ENCODE data around the gene COX19. TPM values are rescaled to one million over a fixed set of nuclear protein-coding genes. Genes with fewer than 3 reads are reported as not detected.

The COX19 gene
- total and polyA plus RNA-seq, 2 of the 13 experiments (the other 11 are each of a cell fraction or from before 2014, with no cell fraction given): 11.5 to 21.7 TPM

DNA sequence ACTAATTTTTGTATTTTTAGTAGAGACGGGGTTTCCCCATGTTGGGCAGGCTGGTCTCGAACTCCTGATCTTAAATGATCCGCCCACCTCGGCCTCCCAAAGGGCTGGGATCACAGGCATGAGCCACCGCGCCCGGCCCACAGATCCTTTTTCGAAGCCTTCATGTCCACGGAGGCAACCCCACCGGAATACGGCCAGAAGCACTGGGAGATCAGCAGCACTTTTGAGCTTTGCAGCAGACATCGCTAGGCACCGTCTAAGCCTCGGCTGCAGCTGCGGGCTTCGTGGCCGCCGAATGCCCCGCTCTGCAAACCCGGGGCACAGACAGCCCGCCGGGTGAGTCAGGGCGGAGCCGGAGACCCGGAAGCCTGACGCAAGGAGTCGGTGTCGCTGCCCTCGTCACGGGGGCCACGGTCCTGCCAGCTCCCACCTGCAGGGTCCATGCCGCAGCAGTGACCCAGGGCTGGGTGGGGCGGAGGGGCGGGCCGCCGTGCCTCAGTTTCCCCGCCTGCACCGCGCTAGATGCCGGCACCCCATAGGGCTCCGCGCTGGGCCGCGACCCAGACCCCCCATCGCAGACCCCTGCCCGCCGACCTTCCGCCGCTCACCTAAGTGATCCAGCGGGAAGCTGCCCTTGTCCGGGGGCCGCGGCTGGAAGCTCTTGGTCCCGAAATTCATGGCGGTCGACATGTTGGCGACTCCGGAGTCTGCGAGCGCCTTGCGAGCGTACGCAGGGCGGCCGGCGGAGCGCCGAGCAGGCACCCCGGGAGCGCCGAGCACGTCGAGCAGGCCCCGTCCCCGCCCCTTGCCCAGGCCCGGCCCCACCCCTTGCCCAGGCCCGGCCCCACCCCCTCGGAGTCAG lies at the start of gene COX19 (continued):
- peak; percentile 18; the same call in 1 of the 2 replicates for TF ChIP-seq FOXP4 (CRISPR knock-in tag; IDR thresholded peaks at IDR 0.05)
- peak; percentile 44; the same call in 1 of the 2 replicates for TF ChIP-seq CCDC6 (CRISPR knock-in tag; IDR thresholded peaks at IDR 0.05)
- TF ChIP-seq DR1 (CRISPR knock-in tag; IDR thresholded peaks at IDR 0.05): 0 out of 2 replicates have a peak, but pooled peaks have one; percentile 33
- TF ChIP-seq NONO (IDR thresholded peaks at IDR 0.05): no peak
- peak; percentile 88 for TF ChIP-seq NONO (CRISPR knock-in tag; conservative IDR thresholded peaks at IDR 0.05)
- TF ChIP-seq PHF5A (CRISPR knock-in tag; IDR thresholded peaks at IDR 0.05; ENCODE audit: low read depth, unreplicated experiment): peak; percentile 51
- TF ChIP-seq ZNF484 (CRISPR knock-in tag; IDR thresholded peaks at IDR 0.05; ENCODE audit: borderline replicate concordance, low read depth): no peak
- peak; percentile 49; the same call in 1 of the 2 replicates for TF ChIP-seq FOXC1 (CRISPR knock-in tag; IDR thresholded peaks at IDR 0.05; ENCODE audit: borderline replicate concordance)
- TF ChIP-seq HIVEP1 (CRISPR knock-in tag; IDR thresholded peaks at IDR 0.05): peak; percentile 64; the same call in 1 of the 2 replicates
- peak; percentile 39 for TF ChIP-seq NCOA2 (CRISPR knock-in tag; IDR thresholded peaks at IDR 0.05)
- peak; percentile 49 for TF ChIP-seq SALL1 (CRISPR knock-in tag; IDR thresholded peaks at IDR 0.05)
- peak; percentile 83 for TF ChIP-seq ASH2L (IDR thresholded peaks at IDR 0.05; ENCODE audit: insufficient read length, low read depth, low read length)
- TF ChIP-seq, protein P1, sequence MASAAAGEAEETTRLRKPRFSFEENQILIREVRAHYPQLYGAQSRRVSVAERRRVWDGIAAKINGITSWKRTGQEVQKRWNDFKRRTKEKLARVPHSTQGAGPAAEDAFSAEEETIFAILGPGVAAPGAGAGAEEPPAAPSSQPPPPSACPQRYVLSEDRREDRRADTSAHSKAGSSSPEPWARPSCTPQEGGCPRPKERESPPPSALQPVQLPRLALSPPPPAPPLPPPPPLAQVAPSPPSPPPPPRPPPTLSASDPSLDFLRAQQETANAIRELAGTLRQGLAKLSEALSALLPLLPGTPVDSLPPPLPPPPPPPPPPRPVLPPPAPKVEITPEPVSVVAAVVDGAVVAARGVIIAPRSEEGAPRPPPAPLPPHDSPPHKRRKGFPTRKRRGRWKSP (CRISPR knock-in tag; IDR thresholded peaks at IDR 0.05): no peak
- peak; percentile 1; the same call in 1 of the 2 replicates for TF ChIP-seq FOXO1 (CRISPR knock-in tag; IDR thresholded peaks at IDR 0.05)
- peak; percentile 84; the same call in 1 of the 2 replicates for TF ChIP-seq KMT2B (CRISPR knock-in tag; IDR thresholded peaks at IDR 0.05)
- TF ChIP-seq GTF3A (CRISPR knock-in tag; conservative IDR thresholded peaks at IDR 0.05): peak; percentile 93
- peak; percentile 41; the same call in 1 of the 2 replicates for TF ChIP-seq KDM4B (CRISPR knock-in tag; IDR thresholded peaks at IDR 0.05)
- no peak for TF ChIP-seq ZBTB1 (CRISPR knock-in tag; IDR thresholded peaks at IDR 0.05; ENCODE audit: borderline replicate concordance)
- TF ChIP-seq, protein P2, sequence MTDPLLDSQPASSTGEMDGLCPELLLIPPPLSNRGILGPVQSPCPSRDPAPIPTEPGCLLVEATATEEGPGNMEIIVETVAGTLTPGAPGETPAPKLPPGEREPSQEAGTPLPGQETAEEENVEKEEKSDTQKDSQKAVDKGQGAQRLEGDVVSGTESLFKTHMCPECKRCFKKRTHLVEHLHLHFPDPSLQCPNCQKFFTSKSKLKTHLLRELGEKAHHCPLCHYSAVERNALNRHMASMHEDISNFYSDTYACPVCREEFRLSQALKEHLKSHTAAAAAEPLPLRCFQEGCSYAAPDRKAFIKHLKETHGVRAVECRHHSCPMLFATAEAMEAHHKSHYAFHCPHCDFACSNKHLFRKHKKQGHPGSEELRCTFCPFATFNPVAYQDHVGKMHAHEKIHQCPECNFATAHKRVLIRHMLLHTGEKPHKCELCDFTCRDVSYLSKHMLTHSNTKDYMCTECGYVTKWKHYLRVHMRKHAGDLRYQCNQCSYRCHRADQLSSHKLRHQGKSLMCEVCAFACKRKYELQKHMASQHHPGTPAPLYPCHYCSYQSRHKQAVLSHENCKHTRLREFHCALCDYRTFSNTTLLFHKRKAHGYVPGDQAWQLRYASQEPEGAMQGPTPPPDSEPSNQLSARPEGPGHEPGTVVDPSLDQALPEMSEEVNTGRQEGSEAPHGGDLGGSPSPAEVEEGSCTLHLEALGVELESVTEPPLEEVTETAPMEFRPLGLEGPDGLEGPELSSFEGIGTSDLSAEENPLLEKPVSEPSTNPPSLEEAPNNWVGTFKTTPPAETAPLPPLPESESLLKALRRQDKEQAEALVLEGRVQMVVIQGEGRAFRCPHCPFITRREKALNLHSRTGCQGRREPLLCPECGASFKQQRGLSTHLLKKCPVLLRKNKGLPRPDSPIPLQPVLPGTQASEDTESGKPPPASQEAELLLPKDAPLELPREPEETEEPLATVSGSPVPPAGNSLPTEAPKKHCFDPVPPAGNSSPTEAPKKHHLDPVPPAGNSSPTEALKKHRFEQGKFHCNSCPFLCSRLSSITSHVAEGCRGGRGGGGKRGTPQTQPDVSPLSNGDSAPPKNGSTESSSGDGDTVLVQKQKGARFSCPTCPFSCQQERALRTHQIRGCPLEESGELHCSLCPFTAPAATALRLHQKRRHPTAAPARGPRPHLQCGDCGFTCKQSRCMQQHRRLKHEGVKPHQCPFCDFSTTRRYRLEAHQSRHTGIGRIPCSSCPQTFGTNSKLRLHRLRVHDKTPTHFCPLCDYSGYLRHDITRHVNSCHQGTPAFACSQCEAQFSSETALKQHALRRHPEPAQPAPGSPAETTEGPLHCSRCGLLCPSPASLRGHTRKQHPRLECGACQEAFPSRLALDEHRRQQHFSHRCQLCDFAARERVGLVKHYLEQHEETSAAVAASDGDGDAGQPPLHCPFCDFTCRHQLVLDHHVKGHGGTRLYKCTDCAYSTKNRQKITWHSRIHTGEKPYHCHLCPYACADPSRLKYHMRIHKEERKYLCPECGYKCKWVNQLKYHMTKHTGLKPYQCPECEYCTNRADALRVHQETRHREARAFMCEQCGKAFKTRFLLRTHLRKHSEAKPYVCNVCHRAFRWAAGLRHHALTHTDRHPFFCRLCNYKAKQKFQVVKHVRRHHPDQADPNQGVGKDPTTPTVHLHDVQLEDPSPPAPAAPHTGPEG (CRISPR knock-in tag; IDR thresholded peaks at IDR 0.05): no peak
- no peak for TF ChIP-seq ZNF550 (CRISPR knock-in tag; IDR thresholded peaks at IDR 0.05; ENCODE audit: borderline replicate concordance)
- peak; percentile 62 for TF ChIP-seq ZNF317 (CRISPR knock-in tag; IDR thresholded peaks at IDR 0.05)
